Measurements from ENCODE around the gene CPHXL2.

CPHXL2 gene

DNA sequence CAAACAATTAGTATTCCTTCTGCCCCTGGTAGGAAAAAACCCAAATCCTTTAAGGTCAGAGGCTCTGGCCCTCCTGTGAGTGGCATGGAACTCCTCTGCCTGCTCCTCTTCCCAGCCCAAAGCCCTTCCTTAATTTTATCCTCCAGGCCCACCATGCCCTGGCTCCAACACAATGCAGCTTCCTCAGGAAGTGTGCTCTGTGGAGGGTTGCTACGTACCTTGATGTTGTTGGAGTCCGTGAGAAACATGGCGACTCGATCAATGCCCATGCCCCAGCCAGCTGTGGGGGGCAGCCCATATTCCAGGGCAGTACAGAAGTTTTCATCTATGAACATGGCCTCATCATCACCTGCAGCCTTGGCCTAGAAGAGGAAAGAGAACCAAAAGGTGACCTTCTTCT, 48.5 kb downstream of the CPHXL2 start:
- no peak for TF ChIP-seq EGR1 (IDR thresholded peaks at IDR 0.05)
- no peak for TF ChIP-seq CREB1 (IDR thresholded peaks at IDR 0.05; ENCODE audit: low read depth)
- TF ChIP-seq RAD21 (IDR thresholded peaks at IDR 0.05; ENCODE audit: low read depth): no peak
- TF ChIP-seq ZBTB7A (IDR thresholded peaks at IDR 0.05; ENCODE audit: low read depth): no peak
- TF ChIP-seq TCF12 (IDR thresholded peaks at IDR 0.05; ENCODE audit: low read depth): no peak
- TF ChIP-seq TEAD4 (IDR thresholded peaks at IDR 0.05): no peak
- no peak for TF ChIP-seq CEBPB (IDR thresholded peaks at IDR 0.05)
- TF ChIP-seq NFIC (IDR thresholded peaks at IDR 0.05): no peak
- TF ChIP-seq TAF1 (IDR thresholded peaks at IDR 0.05; ENCODE audit: low read depth): no peak
- TF ChIP-seq FOXM1 (IDR thresholded peaks at IDR 0.05; ENCODE audit: borderline replicate concordance, low read depth): no peak
- no peak for TF ChIP-seq EP300 (IDR thresholded peaks at IDR 0.05; ENCODE audit: borderline replicate concordance)
- TF ChIP-seq, protein P1, sequence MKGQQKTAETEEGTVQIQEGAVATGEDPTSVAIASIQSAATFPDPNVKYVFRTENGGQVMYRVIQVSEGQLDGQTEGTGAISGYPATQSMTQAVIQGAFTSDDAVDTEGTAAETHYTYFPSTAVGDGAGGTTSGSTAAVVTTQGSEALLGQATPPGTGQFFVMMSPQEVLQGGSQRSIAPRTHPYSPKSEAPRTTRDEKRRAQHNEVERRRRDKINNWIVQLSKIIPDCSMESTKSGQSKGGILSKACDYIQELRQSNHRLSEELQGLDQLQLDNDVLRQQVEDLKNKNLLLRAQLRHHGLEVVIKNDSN (IDR thresholded peaks at IDR 0.05): no peak
- TF ChIP-seq, protein P2, sequence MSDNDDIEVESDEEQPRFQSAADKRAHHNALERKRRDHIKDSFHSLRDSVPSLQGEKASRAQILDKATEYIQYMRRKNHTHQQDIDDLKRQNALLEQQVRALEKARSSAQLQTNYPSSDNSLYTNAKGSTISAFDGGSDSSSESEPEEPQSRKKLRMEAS (IDR thresholded peaks at IDR 0.05): no peak
- TF ChIP-seq, protein P3, sequence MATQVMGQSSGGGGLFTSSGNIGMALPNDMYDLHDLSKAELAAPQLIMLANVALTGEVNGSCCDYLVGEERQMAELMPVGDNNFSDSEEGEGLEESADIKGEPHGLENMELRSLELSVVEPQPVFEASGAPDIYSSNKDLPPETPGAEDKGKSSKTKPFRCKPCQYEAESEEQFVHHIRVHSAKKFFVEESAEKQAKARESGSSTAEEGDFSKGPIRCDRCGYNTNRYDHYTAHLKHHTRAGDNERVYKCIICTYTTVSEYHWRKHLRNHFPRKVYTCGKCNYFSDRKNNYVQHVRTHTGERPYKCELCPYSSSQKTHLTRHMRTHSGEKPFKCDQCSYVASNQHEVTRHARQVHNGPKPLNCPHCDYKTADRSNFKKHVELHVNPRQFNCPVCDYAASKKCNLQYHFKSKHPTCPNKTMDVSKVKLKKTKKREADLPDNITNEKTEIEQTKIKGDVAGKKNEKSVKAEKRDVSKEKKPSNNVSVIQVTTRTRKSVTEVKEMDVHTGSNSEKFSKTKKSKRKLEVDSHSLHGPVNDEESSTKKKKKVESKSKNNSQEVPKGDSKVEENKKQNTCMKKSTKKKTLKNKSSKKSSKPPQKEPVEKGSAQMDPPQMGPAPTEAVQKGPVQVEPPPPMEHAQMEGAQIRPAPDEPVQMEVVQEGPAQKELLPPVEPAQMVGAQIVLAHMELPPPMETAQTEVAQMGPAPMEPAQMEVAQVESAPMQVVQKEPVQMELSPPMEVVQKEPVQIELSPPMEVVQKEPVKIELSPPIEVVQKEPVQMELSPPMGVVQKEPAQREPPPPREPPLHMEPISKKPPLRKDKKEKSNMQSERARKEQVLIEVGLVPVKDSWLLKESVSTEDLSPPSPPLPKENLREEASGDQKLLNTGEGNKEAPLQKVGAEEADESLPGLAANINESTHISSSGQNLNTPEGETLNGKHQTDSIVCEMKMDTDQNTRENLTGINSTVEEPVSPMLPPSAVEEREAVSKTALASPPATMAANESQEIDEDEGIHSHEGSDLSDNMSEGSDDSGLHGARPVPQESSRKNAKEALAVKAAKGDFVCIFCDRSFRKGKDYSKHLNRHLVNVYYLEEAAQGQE (IDR thresholded peaks at IDR 0.05; ENCODE audit: low read depth): no peak
- TF ChIP-seq YY1 (IDR thresholded peaks at IDR 0.05; ENCODE audit: low read depth): no peak

GRCh38 chr16:75627851-75628250, 49.0 kb downstream of the CPHXL2 start:
- no peak for TF ChIP-seq CEBPB (IDR thresholded peaks at IDR 0.05)
- TF ChIP-seq YY1 (IDR thresholded peaks at IDR 0.05; ENCODE audit: low read depth): no peak
- TF ChIP-seq, protein P2 (IDR thresholded peaks at IDR 0.05): no peak
- no peak for TF ChIP-seq CREB1 (IDR thresholded peaks at IDR 0.05; ENCODE audit: low read depth)
- TF ChIP-seq EP300 (IDR thresholded peaks at IDR 0.05; ENCODE audit: borderline replicate concordance): no peak
- no peak for TF ChIP-seq NFIC (IDR thresholded peaks at IDR 0.05)
- TF ChIP-seq, protein P1 (IDR thresholded peaks at IDR 0.05): no peak
- TF ChIP-seq FOXM1 (IDR thresholded peaks at IDR 0.05; ENCODE audit: borderline replicate concordance, low read depth): no peak
- no peak for TF ChIP-seq TAF1 (IDR thresholded peaks at IDR 0.05; ENCODE audit: low read depth)
- TF ChIP-seq, protein P3 (IDR thresholded peaks at IDR 0.05; ENCODE audit: low read depth): no peak
- TF ChIP-seq TEAD4 (IDR thresholded peaks at IDR 0.05): no peak
- TF ChIP-seq EGR1 (IDR thresholded peaks at IDR 0.05): no peak
- no peak for TF ChIP-seq RAD21 (IDR thresholded peaks at IDR 0.05; ENCODE audit: low read depth)
- TF ChIP-seq ZBTB7A (IDR thresholded peaks at IDR 0.05; ENCODE audit: low read depth): no peak
- no peak for TF ChIP-seq TCF12 (IDR thresholded peaks at IDR 0.05; ENCODE audit: low read depth)

DNA sequence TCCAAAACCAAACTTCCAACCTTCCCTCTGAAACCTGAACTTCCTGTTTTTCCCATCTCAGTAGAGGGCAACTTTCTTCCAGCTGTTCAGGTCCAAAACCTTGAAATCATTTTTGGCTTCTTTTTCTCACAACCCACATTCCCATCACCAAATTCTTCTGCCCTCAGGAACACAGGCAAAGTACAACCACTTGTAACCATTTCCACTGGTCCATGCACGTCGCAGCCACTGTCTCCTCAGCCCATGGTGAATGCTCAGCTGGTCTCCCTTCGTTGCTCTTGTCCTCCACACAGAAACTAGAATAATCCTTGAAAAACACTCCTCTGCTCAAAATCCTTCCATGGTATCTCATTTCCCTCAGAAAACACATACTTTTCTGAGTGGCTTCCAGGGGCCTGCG, 50.0 kb downstream of the CPHXL2 start:
- TF ChIP-seq TAF1 (IDR thresholded peaks at IDR 0.05; ENCODE audit: low read depth) (no peak), RAD21 (IDR thresholded peaks at IDR 0.05; ENCODE audit: low read depth) (no peak), EGR1 (IDR thresholded peaks at IDR 0.05) (no peak), CREB1 (IDR thresholded peaks at IDR 0.05; ENCODE audit: low read depth) (no peak), ZBTB7A (IDR thresholded peaks at IDR 0.05; ENCODE audit: low read depth) (no peak), YY1 (IDR thresholded peaks at IDR 0.05; ENCODE audit: low read depth) (no peak), CEBPB (IDR thresholded peaks at IDR 0.05) (no peak), NFIC (IDR thresholded peaks at IDR 0.05) (no peak), TCF12 (IDR thresholded peaks at IDR 0.05; ENCODE audit: low read depth) (no peak), FOXM1 (IDR thresholded peaks at IDR 0.05; ENCODE audit: borderline replicate concordance, low read depth) (no peak), TEAD4 (IDR thresholded peaks at IDR 0.05) (no peak), EP300 (IDR thresholded peaks at IDR 0.05; ENCODE audit: borderline replicate concordance) (no peak)
- TF ChIP-seq, protein P3 (IDR thresholded peaks at IDR 0.05; ENCODE audit: low read depth): no peak
- TF ChIP-seq, protein P1 (IDR thresholded peaks at IDR 0.05): no peak

DNA sequence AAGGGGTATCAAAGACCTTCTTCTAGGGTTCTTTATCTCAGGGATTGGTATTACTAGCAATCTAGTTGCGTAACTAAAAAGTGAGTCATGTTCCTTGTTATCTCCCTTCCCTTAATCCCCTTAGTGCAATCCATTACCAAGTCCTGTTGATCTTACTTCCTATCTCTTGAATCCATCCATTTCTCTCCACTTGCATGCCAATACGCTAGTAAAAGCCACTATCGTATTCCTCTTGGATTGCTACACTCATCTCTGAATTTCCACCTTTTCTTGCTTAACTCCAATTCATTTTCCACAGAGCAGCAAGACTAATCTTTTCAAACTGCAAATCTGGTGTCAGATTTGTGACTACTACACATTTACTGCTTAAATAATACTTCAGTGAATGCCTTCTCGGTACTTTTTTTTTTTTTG, 51.9 kb downstream of the CPHXL2 start:
- TF ChIP-seq, protein P2 (IDR thresholded peaks at IDR 0.05): no peak
- no peak for TF ChIP-seq TAF1 (IDR thresholded peaks at IDR 0.05; ENCODE audit: low read depth)
- no peak for TF ChIP-seq CEBPB (IDR thresholded peaks at IDR 0.05)
- TF ChIP-seq, protein P1 (IDR thresholded peaks at IDR 0.05): no peak
